ENCODE measurements around the gene C3orf33. TPM values are rescaled to one million over a fixed set of nuclear protein-coding genes. Genes with fewer than 3 reads are reported as not detected.

Gene C3orf33
- total and polyA plus RNA-seq, 2 donors (not counting 1 experiment from before 2014, with no cell fraction given), result 0.88 to 1.7 TPM

DNA sequence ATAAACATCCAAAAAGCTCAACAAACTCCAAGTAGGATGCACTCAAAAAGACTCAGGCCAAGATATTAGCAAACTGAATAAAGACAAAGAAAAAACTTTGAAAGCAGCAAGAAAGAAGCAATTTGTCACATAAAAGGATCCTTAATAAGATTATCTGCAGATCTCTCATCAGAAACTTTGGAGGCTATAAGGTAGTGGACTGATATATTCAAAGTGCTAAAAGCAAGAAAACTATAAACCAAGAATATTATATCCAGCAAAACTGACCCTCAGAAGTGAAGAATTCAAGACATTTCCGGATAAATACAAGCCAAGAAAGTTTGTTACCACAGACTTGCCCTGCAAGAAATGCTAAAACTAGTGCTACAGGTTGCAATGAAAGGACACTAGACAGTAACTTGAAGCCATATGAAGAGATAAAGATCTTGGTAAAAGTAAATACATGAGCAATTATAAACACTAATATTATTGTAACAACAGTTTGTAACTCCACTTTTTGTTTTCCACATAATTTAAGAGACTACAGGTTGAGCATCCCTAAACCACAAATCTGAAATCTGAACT is 23.6 kb downstream of the C3orf33 start:
- H3K4me1 ChIP-seq (ENCODE audit: control insufficient read depth in 2 of 2, insufficient read depth in 2 of 2, low read length in 2 of 2), result no peaks in the 10 kb centered on the region
- H3K27me3 Mint-ChIP-seq, result no peaks in the 10 kb centered on the region
- no peak for DNase-seq
- no peak for ATAC-seq (ENCODE audit: low read depth)
- no peak overlapping the region for H3K27ac Mint-ChIP-seq
- intact Hi-C loops (cut with micrococcal nuclease), result no loop called here
- H3K9me3 Mint-ChIP-seq (ENCODE audit: insufficient read depth), result peaks cover 6% of the 10 kb centered on the region
- no peak for TF ChIP-seq EZH2 (IDR thresholded peaks at IDR 0.05; ENCODE audit: borderline replicate concordance, insufficient read depth, low read depth, low read length, poor library complexity, severe bottlenecking)
- TF ChIP-seq, protein P1, sequence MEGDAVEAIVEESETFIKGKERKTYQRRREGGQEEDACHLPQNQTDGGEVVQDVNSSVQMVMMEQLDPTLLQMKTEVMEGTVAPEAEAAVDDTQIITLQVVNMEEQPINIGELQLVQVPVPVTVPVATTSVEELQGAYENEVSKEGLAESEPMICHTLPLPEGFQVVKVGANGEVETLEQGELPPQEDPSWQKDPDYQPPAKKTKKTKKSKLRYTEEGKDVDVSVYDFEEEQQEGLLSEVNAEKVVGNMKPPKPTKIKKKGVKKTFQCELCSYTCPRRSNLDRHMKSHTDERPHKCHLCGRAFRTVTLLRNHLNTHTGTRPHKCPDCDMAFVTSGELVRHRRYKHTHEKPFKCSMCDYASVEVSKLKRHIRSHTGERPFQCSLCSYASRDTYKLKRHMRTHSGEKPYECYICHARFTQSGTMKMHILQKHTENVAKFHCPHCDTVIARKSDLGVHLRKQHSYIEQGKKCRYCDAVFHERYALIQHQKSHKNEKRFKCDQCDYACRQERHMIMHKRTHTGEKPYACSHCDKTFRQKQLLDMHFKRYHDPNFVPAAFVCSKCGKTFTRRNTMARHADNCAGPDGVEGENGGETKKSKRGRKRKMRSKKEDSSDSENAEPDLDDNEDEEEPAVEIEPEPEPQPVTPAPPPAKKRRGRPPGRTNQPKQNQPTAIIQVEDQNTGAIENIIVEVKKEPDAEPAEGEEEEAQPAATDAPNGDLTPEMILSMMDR (IDR thresholded peaks at IDR 0.05), result no peak
- CTCF ChIA-PET, result no interaction called here
- H3K9ac ChIP-seq (ENCODE audit: low read length), result no peak overlapping the region
- WGBS (ENCODE audit: insufficient coverage), result no CpG with 5 or more reads among the region's 1 CpG
- H3K36me3 ChIP-seq (replicated peaks in 1 of 2; ENCODE audit: control extremely low read depth in 1 of 2, control insufficient read depth in 1 of 2, extremely low read depth in 1 of 2, insufficient read depth in 2 of 2, low read length in 1 of 2), result no peaks in the 10 kb centered on the region
- no peak overlapping the region for H3K27ac ChIP-seq (ENCODE audit: low read length in 2 of 2)
- POLR2A ChIA-PET, result no interaction called here
- H3K4me3 Mint-ChIP-seq, result no peak overlapping the region
- no peak overlapping the region for H3K4me2 ChIP-seq (replicated peaks; ENCODE audit: low read depth, low read length, poor library complexity, severe bottlenecking)
- H3K4me3 ChIP-seq (ENCODE audit: control extremely low read depth in 1 of 5, extremely low read depth in 1 of 5, insufficient read depth in 1 of 5, low read depth in 2 of 5, low read length in 4 of 5), result no peak overlapping the region
- H4K20me1 ChIP-seq (ENCODE audit: control insufficient read depth, insufficient read depth, low read length, poor library complexity, severe bottlenecking), result no peaks in the 10 kb centered on the region
- H3K4me1 Mint-ChIP-seq, result no peaks in the 10 kb centered on the region
- H2AFZ ChIP-seq (ENCODE audit: insufficient read depth, low read depth, low read length, poor library complexity, severe bottlenecking), result no peak overlapping the region
- H3K27me3 ChIP-seq (replicated peaks in 1 of 4; ENCODE audit: control extremely low read depth in 1 of 4, control insufficient read depth in 3 of 4, insufficient read depth in 4 of 4, low read length in 3 of 4), result no peaks in the 10 kb centered on the region
- H3K79me2 ChIP-seq (ENCODE audit: control insufficient read depth, insufficient read depth, low read length), result no peaks in the 10 kb centered on the region
- H3K9me3 ChIP-seq (ENCODE audit: control extremely low read depth in 1 of 3, control insufficient read depth in 2 of 3, insufficient read depth in 1 of 3, low read length in 2 of 3), result peaks cover 0 to 25% (median 11%) of the 10 kb centered on the region in 3 donors

GRCh38 chr3:155780291-155780690 is 25.8 kb downstream of the C3orf33 start:
- DNase-seq, result no peak
- no peak overlapping the region for H3K27ac ChIP-seq (ENCODE audit: low read length in 2 of 2)
- no peaks in the 10 kb centered on the region for H3K4me1 Mint-ChIP-seq
- H3K4me2 ChIP-seq (replicated peaks; ENCODE audit: low read depth, low read length, poor library complexity, severe bottlenecking), result no peak overlapping the region
- no peaks in the 10 kb centered on the region for H3K79me2 ChIP-seq (ENCODE audit: control insufficient read depth, insufficient read depth, low read length)
- no peak overlapping the region for H2AFZ ChIP-seq (ENCODE audit: insufficient read depth, low read depth, low read length, poor library complexity, severe bottlenecking)
- H3K4me3 Mint-ChIP-seq, result no peak overlapping the region
- intact Hi-C loops (cut with micrococcal nuclease), result no loop called here
- no peak for ATAC-seq (ENCODE audit: low read depth)
- peaks cover 6% of the 10 kb centered on the region for H3K9me3 Mint-ChIP-seq (ENCODE audit: insufficient read depth)
- POLR2A ChIA-PET, result no interaction called here
- H3K27ac Mint-ChIP-seq, result no peak overlapping the region
- TF ChIP-seq, protein P1 (IDR thresholded peaks at IDR 0.05), result no peak
- TF ChIP-seq EZH2 (IDR thresholded peaks at IDR 0.05; ENCODE audit: borderline replicate concordance, insufficient read depth, low read depth, low read length, poor library complexity, severe bottlenecking), result no peak
- H3K9me3 ChIP-seq (ENCODE audit: control extremely low read depth in 1 of 3, control insufficient read depth in 2 of 3, insufficient read depth in 1 of 3, low read length in 2 of 3), result peaks cover 0 to 25% (median 11%) of the 10 kb centered on the region in 3 donors
- H3K27me3 Mint-ChIP-seq, result no peaks in the 10 kb centered on the region
- H3K9ac ChIP-seq (ENCODE audit: low read length), result no peak overlapping the region
- CTCF ChIA-PET, result interaction anchor here (1.3 kb wide), 1 partner anchor 10 kb away, joined by 3 read pairs; no protein-coding TSS in a partner anchor
- no peaks in the 10 kb centered on the region for H4K20me1 ChIP-seq (ENCODE audit: control insufficient read depth, insufficient read depth, low read length, poor library complexity, severe bottlenecking)
- no peak overlapping the region for H3K4me3 ChIP-seq (ENCODE audit: control extremely low read depth in 1 of 5, extremely low read depth in 1 of 5, insufficient read depth in 1 of 5, low read depth in 2 of 5, low read length in 4 of 5)
- no peaks in the 10 kb centered on the region for H3K36me3 ChIP-seq (replicated peaks in 1 of 2; ENCODE audit: control extremely low read depth in 1 of 2, control insufficient read depth in 1 of 2, extremely low read depth in 1 of 2, insufficient read depth in 2 of 2, low read length in 1 of 2)
- no peaks in the 10 kb centered on the region for H3K27me3 ChIP-seq (replicated peaks in 1 of 4; ENCODE audit: control extremely low read depth in 1 of 4, control insufficient read depth in 3 of 4, insufficient read depth in 4 of 4, low read length in 3 of 4)
- no peaks in the 10 kb centered on the region for H3K4me1 ChIP-seq (ENCODE audit: control insufficient read depth in 2 of 2, insufficient read depth in 2 of 2, low read length in 2 of 2)

Measured in B cell (primary cell).